ENCODE data around the gene CD300H. TPM values are rescaled to one million over a fixed set of nuclear protein-coding genes. Genes with fewer than 3 reads are reported as not detected.
"Not testable (repeated sequence)": the region's sequence is repeated elsewhere in the genome, so short reads cannot be mapped to it uniquely, and the experiment has no call there.

Gene CD300H
- total RNA-seq, 2 experiments from 2014 or later, result not detected

- Mint-ChIP-seq H3K27ac (no peak overlapping the region), H3K4me3 (no peak overlapping the region), H3K36me3 (ENCODE audit: low read depth) (no peaks in the 10 kb centered on the region), H3K27me3 (peaks cover 30% of the 10 kb centered on the region), H3K4me1 (peaks cover 5% of the 10 kb centered on the region), H3K9me3 (no peaks in the 10 kb centered on the region)
- DNase-seq, result no peak
- ChIA-PET CTCF (interaction anchor here (1.1 to 1.4 kb wide), 2 partner anchors 9 to 163 kb away, joined by 3 to 4 read pairs; partner anchors contain the start of gene RAB37), POLR2A (no interaction called here)
Measured at GRCh38 chr17:74574489-74575142, 7.3 kb upstream of the CD300H start.

- H3K4me3 Mint-ChIP-seq; H3K27ac Mint-ChIP-seq; H3K36me3 Mint-ChIP-seq (ENCODE audit: low read depth); DNase-seq; H3K9me3 Mint-ChIP-seq; POLR2A ChIA-PET: not testable (repeated sequence)
- H3K4me1 Mint-ChIP-seq, result peaks cover 11% of the 10 kb centered on the region
- peaks cover 38% of the 10 kb centered on the region for H3K27me3 Mint-ChIP-seq
- CTCF ChIA-PET, result interaction anchor here (1.1 to 1.4 kb wide), 3 partner anchors 8 to 218 kb away, joined by 3 to 4 read pairs (median 3); partner anchors contain the start of gene RAB37
Measured at GRCh38 chr17:74573635-74574034, 6.3 kb upstream of the CD300H start.

GRCh38 chr17:74573169-74573568 lies 5.9 kb upstream of the CD300H start:
- H3K4me1 Mint-ChIP-seq, result peaks cover 16% of the 10 kb centered on the region
- peaks cover 43% of the 10 kb centered on the region for H3K27me3 Mint-ChIP-seq

GRCh38 chr17:74571621-74572270 lies 4.4 kb upstream of the CD300H start:
- H3K27ac Mint-ChIP-seq, result no peak overlapping the region
- peaks cover 5% of the 10 kb centered on the region for H3K9me3 Mint-ChIP-seq
- H3K27me3 Mint-ChIP-seq, result peaks cover 50% of the 10 kb centered on the region
- no peak overlapping the region for H3K4me3 Mint-ChIP-seq
- POLR2A ChIA-PET, result no interaction called here
- peaks cover 16% of the 10 kb centered on the region for H3K4me1 Mint-ChIP-seq
- CTCF ChIA-PET, result no interaction called here
- no peak for DNase-seq
- H3K36me3 Mint-ChIP-seq (ENCODE audit: low read depth), result no peaks in the 10 kb centered on the region

More at GRCh38 chr17:74573169-74573568, 5.9 kb upstream of the CD300H start:
- DNase-seq, result no peak
- H3K4me3 Mint-ChIP-seq, result no peak overlapping the region
- H3K9me3 Mint-ChIP-seq, result peaks cover 5% of the 10 kb centered on the region
- CTCF ChIA-PET, result interaction anchor here (1.1 to 1.4 kb wide), 2 partner anchors 164 to 218 kb away, joined by 3 to 4 read pairs; partner anchors contain the start of gene RAB37
- no peaks in the 10 kb centered on the region for H3K36me3 Mint-ChIP-seq (ENCODE audit: low read depth)
- POLR2A ChIA-PET, result no interaction called here
- H3K27ac Mint-ChIP-seq, result no peak overlapping the region

GRCh38 chr17:74569020-74570003 lies 2.0 kb upstream of the CD300H start:
- Mint-ChIP-seq H3K27me3 (peaks cover 44% of the 10 kb centered on the region), H3K27ac (no peak overlapping the region), H3K36me3 (ENCODE audit: low read depth) (no peaks in the 10 kb centered on the region), H3K4me1 (peaks cover 16% of the 10 kb centered on the region), H3K4me3 (no peak overlapping the region), H3K9me3 (peaks cover 5% of the 10 kb centered on the region)
- ChIA-PET CTCF (no interaction called here), POLR2A (interaction anchor here (1.4 kb wide), 1 partner anchor 304 kb away, joined by 3 read pairs; the partner anchor contains the start of gene FDXR)
- DNase-seq, result no peak

GRCh38 chr17:74568106-74568873 lies 981 bp upstream of the CD300H start:
- DNase-seq, result no peak
- Mint-ChIP-seq H3K4me3 (no peak overlapping the region), H3K27ac (no peak overlapping the region), H3K9me3 (peaks cover 5% of the 10 kb centered on the region), H3K36me3 (ENCODE audit: low read depth) (no peaks in the 10 kb centered on the region), H3K27me3 (peaks cover 46% of the 10 kb centered on the region), H3K4me1 (peaks cover 16% of the 10 kb centered on the region)
- ChIA-PET CTCF (no interaction called here), POLR2A (no interaction called here)

- peak; percentile 41 for DNase-seq
- Mint-ChIP-seq H3K27ac (no peak overlapping the region), H3K27me3 (peaks cover 53% of the 10 kb centered on the region), H3K4me1 (peaks cover 16% of the 10 kb centered on the region), H3K4me3 (no peak overlapping the region), H3K9me3 (peaks cover 5% of the 10 kb centered on the region), H3K36me3 (ENCODE audit: low read depth) (no peaks in the 10 kb centered on the region)
- POLR2A ChIA-PET, result interaction anchor here (0.7 kb wide), 1 partner anchor 192 kb away, joined by 3 read pairs; no protein-coding TSS in a partner anchor
- CTCF ChIA-PET, result interaction anchor here (0.6 to 2.1 kb wide), 16 partner anchors 8 to 395 kb away, joined by 3 to 12 read pairs (median 4); partner anchors contain the start of gene RAB37
Measured at GRCh38 chr17:74566132-74566753, 1.1 kb downstream of the CD300H start.

GRCh38 chr17:74565126-74565525 lies 2.2 kb downstream of the CD300H start:
- Mint-ChIP-seq H3K27ac (no peak overlapping the region), H3K27me3 (peaks cover 52% of the 10 kb centered on the region), H3K36me3 (ENCODE audit: low read depth) (no peaks in the 10 kb centered on the region), H3K4me1 (peaks cover 16% of the 10 kb centered on the region), H3K9me3 (peaks cover 5% of the 10 kb centered on the region), H3K4me3 (no peak overlapping the region)
- CTCF ChIA-PET, result interaction anchor here (1.0 to 2.1 kb wide), 4 partner anchors 75 to 226 kb away, joined by 4 to 12 read pairs (median 4); no protein-coding TSS in a partner anchor
- no peak for DNase-seq
- POLR2A ChIA-PET, result no interaction called here

GRCh38 chr17:74563358-74563757 lies 4.0 kb downstream of the CD300H start:
- POLR2A ChIA-PET, result no interaction called here
- Mint-ChIP-seq H3K9me3 (peaks cover 2% of the 10 kb centered on the region), H3K36me3 (ENCODE audit: low read depth) (no peaks in the 10 kb centered on the region), H3K4me3 (no peak overlapping the region), H3K27ac (no peak overlapping the region), H3K27me3 (peaks cover 38% of the 10 kb centered on the region), H3K4me1 (peaks cover 9% of the 10 kb centered on the region)
- DNase-seq, result no peak
- CTCF ChIA-PET, result no interaction called here

- peaks cover 7% of the 10 kb centered on the region for H3K4me1 Mint-ChIP-seq
- H3K27ac Mint-ChIP-seq, result no peak overlapping the region
- no peaks in the 10 kb centered on the region for H3K9me3 Mint-ChIP-seq
- CTCF ChIA-PET, result no interaction called here
- H3K27me3 Mint-ChIP-seq, result peaks cover 32% of the 10 kb centered on the region
- H3K4me3 Mint-ChIP-seq, result no peak overlapping the region
- POLR2A ChIA-PET, result no interaction called here
- DNase-seq, result no peak
- no peaks in the 10 kb centered on the region for H3K36me3 Mint-ChIP-seq (ENCODE audit: low read depth)
Measured at GRCh38 chr17:74561586-74561985, 5.7 kb downstream of the CD300H start.

GRCh38 chr17:74558882-74559519 lies 8.3 kb downstream of the CD300H start:
- H3K4me3 Mint-ChIP-seq, result no peak overlapping the region
- ChIA-PET CTCF (no interaction called here), POLR2A (no interaction called here)
- no peak for DNase-seq
- no peaks in the 10 kb centered on the region for H3K9me3 Mint-ChIP-seq
- no peak overlapping the region for H3K27ac Mint-ChIP-seq
- no peaks in the 10 kb centered on the region for H3K36me3 Mint-ChIP-seq (ENCODE audit: low read depth)
- peaks cover 25% of the 10 kb centered on the region for H3K27me3 Mint-ChIP-seq
- H3K4me1 Mint-ChIP-seq, result peaks cover 13% of the 10 kb centered on the region

Measured in activated CD4-positive, alpha-beta memory T cell treated with anti-CD3 and anti-CD28 coated beads, Interleukin-2, amount 10 ng/mL, durations not matched to agents 7 days and 5 days (primary cell).